IMR-90 (cell line): Measurements from ENCODE around the gene RNF224.

Experiments used
- BHLHE40 ChIP-seq: fragments of 150-350 bp; IDR thresholded peaks from 2 replicates; pipeline ENCODE4 v1.6.1; 2016; ENCODE audit warnings: mild to moderate bottlenecking, low read depth, low read length
- CTCF ChIP-seq: conservative IDR thresholded peaks from 2 replicates; pipeline ENCODE4 v1.5.1; 2012; ENCODE audit warnings: mild to moderate bottlenecking, low read depth, low read length, improper control_type of control experiment
- ELK1 ChIP-seq: fragments of 150-350 bp; IDR thresholded peaks from 2 replicates; pipeline ENCODE4 v1.6.1; 2016; ENCODE audit warnings: low read depth, mild to moderate bottlenecking, low read length, moderate library complexity, borderline replicate concordance
- FOS ChIP-seq: fragments of 150-350 bp; IDR thresholded peaks from 2 replicates; pipeline ENCODE4 v1.6.1; 2016; ENCODE audit warnings: low read depth, low read length
- MAZ ChIP-seq: IDR thresholded peaks from 2 replicates; pipeline ENCODE4 v1.6.1; 2012; ENCODE audit warnings: low read depth, mild to moderate bottlenecking, low read length, improper control_type of control experiment, moderate library complexity, borderline replicate concordance
- MXI1 ChIP-seq: IDR thresholded peaks from 2 replicates; pipeline ENCODE4 v1.6.1; 2012; ENCODE audit warnings: low read depth, mild to moderate bottlenecking, low read length, moderate library complexity, borderline replicate concordance
- NFE2L2 ChIP-seq: fragments of 150-350 bp; IDR thresholded peaks from 2 replicates; pipeline ENCODE4 v1.6.1; 2016; ENCODE audit warnings: low read depth, mild to moderate bottlenecking, low read length
- POLR2A ChIP-seq: IDR thresholded peaks from 2 replicates; pipeline ENCODE4 v1.6.1; 2012; ENCODE audit warnings: mild to moderate bottlenecking, low read depth, low read length
- RAD21 ChIP-seq: IDR thresholded peaks from 2 replicates; pipeline ENCODE4 v1.6.1; 2012; ENCODE audit warnings: low read length, improper control_type of control experiment
- RFX5 ChIP-seq: IDR thresholded peaks from 2 replicates; pipeline ENCODE4 v1.8.0; 2012; ENCODE audit warnings: low read depth, mild to moderate bottlenecking, low read length, moderate library complexity
- SMC3 ChIP-seq: fragments of 150-350 bp; IDR thresholded peaks from 2 replicates; pipeline ENCODE4 v1.6.1; 2016; ENCODE audit warnings: low read depth, mild to moderate bottlenecking, antibody characterized with exemption, low read length, moderate library complexity

GRCh38 chr9:137266585-137267453, 39.5 kb downstream of the RNF224 start:
- TF ChIP-seq CTCF = no peak
- TF ChIP-seq ELK1 = no peak
- no peak for TF ChIP-seq SMC3
- no peak for TF ChIP-seq POLR2A
- TF ChIP-seq RAD21 = no peak
- TF ChIP-seq FOS = no peak
- TF ChIP-seq BHLHE40 = no peak
- no peak for TF ChIP-seq MAZ
- TF ChIP-seq NFE2L2 = no peak
- no peak for TF ChIP-seq MXI1
- no peak for TF ChIP-seq RFX5
